K562 (cell line): Measurements from ENCODE around the gene C17orf113. TPM values are rescaled to one million over a fixed set of nuclear protein-coding genes. Genes with fewer than 3 reads are reported as not detected.

Source experiments
- ARID2 ChIP-seq: fragments of 450-650 bp; IDR thresholded peaks from 2 replicates; pipeline ENCODE4 v1.6.1; 2017; ENCODE audit warnings: antibody characterized with exemption, mild to moderate bottlenecking
- BRD9 ChIP-seq: fragments of 450-650 bp; IDR thresholded peaks from 2 replicates; pipeline ENCODE4 v1.6.1; 2018; ENCODE audit warnings: low read depth; ENCODE audit not compliant: partially characterized antibody
- ELF1 ChIP-seq: fragments of 200-800 bp; sonication (Bioruptor generic); IDR thresholded peaks from 2 replicates; pipeline ENCODE4 v1.6.1; 2016; ENCODE audit warnings: missing genetic modification characterization, missing compliant biosample characterization
- HDAC6 ChIP-seq: IDR thresholded peaks from 2 replicates; pipeline ENCODE4 v1.6.1; 2012; ENCODE audit warnings: low read depth, mild to moderate bottlenecking, control low read depth, inconsistent platforms, low read length, moderate library complexity
- HMGN3 ChIP-seq: IDR thresholded peaks from 2 replicates; pipeline ENCODE4 v1.6.1; 2011; ENCODE audit warnings: borderline replicate concordance, low read depth, mild to moderate bottlenecking, mixed read lengths, low read length; ENCODE audit not compliant: insufficient read length; ENCODE audit errors: extremely low read depth
- HNRNPK ChIP-seq: fragments of 200-400 bp; formaldehyde crosslinking; IDR thresholded peaks from one replicate; pipeline ENCODE4 v1.6.1; 2018; ENCODE audit warnings: mild to moderate bottlenecking, low read depth, low read length; ENCODE audit not compliant: poor library complexity, severe bottlenecking
- MEF2D ChIP-seq: conservative IDR thresholded peaks from 2 replicates; pipeline ENCODE4 v1.6.1; 2016; ENCODE audit warnings: low read depth, missing genetic modification characterization, missing compliant biosample characterization
- POLR2AphosphoS2 ChIP-seq: IDR thresholded peaks from 2 replicates; pipeline ENCODE4 v1.6.1; 2012; ENCODE audit warnings: low read length, improper control_type of control experiment
- STAT5B ChIP-seq: fragments of 250-450 bp; sonication (Bioruptor Pico); IDR thresholded peaks from 2 replicates; pipeline ENCODE4 v1.8.0; 2021; ENCODE audit warnings: mild to moderate bottlenecking, inconsistent platforms
- TEAD4 ChIP-seq, 2 experiments: sonication (generic) in 1 of 2; formaldehyde crosslinking in 1 of 2; IDR thresholded peaks; 2 replicates each; pipeline versions ENCODE4 v1.6.1 to v1.8.0; 2012 to 2022; ENCODE audit warnings: borderline replicate concordance in 1 of 2, inconsistent platforms in 1 of 2, low read length in 1 of 2, mild to moderate bottlenecking in 1 of 2, missing genetic modification reagents in 1 of 2
- ZBTB43 ChIP-seq: sonication (generic); formaldehyde crosslinking; IDR thresholded peaks from 2 replicates; pipeline ENCODE4 v1.8.0; 2023; ENCODE audit warnings: mild to moderate bottlenecking, missing genetic modification reagents
- ZBTB7A ChIP-seq: IDR thresholded peaks from 2 replicates; pipeline ENCODE4 v1.6.1; 2011; ENCODE audit warnings: low read depth, mild to moderate bottlenecking, low read length, moderate library complexity, borderline replicate concordance; ENCODE audit not compliant: control insufficient read depth
- ZNF134 ChIP-seq: fragments of 250-450 bp; sonication (Bioruptor Pico); conservative IDR thresholded peaks from 2 replicates; pipeline ENCODE4 v1.4.0; 2020
- ZNF24 ChIP-seq: fragments of 450-650 bp; IDR thresholded peaks from 2 replicates; pipeline ENCODE4 v1.6.1; 2016
- ZNF778 ChIP-seq: fragments of 450-650 bp; formaldehyde crosslinking; IDR thresholded peaks from 2 replicates; pipeline ENCODE4 v1.4.0; 2020; ENCODE audit warnings: mild to moderate bottlenecking, moderate library complexity
- polyA plus RNA-seq, 8 experiments: library from polyadenylated mRNA; depleted of rRNA in 4 of 8; stranded (reverse) in 5 of 8; unstranded in 3 of 8; fragments of >200 nt; fragmentation: Nextera tagmentation in 2 of 8; fragmentation: Illumina TruSeq in 1 of 8; extraction: Ambion mirVana in 2 of 8; extraction: Trizol in 1 of 8; gene quantifications; 2 replicates each; pipeline versions ENCODE4 v1.2.1 to v1.2.3, GENCODE V29; 2011 to 2014; ENCODE audit warnings: inconsistent platforms in 1 of 8, missing spikeins in 1 of 8
- total RNA-seq, 7 experiments: library from RNA; depleted of rRNA in 6 of 7; stranded (reverse); fragments of >200 nt in 6 of 7; fragmentation: Illumina TruSeq in 2 of 7; extraction: Trizol in 2 of 7; gene quantifications; 2 replicates each; pipeline versions ENCODE4 v1.2.1 to v1.2.3, GENCODE V29; 2011 to 2021; ENCODE audit warnings: low replicate concordance in 1 of 7
- TF ChIP-seq, protein P1 (sequence below): fragments of 250-450 bp; sonication (Bioruptor Pico); IDR thresholded peaks from 2 replicates; pipeline ENCODE4 v1.4.0; 2020
- TF ChIP-seq, protein P2 (sequence below): fragments of 450-650 bp; IDR thresholded peaks from one replicate; pipeline ENCODE4 v1.6.1; 2018; ENCODE audit warnings: mild to moderate bottlenecking, moderate library complexity; ENCODE audit not compliant: partially characterized antibody

Gene C17orf113
- total and polyA plus RNA-seq, 9 of the 15 experiments (the other 6 are each of a cell fraction or from before 2014, with no cell fraction given) = 0.10 to 1.2 (median 0.31) TPM

DNA sequence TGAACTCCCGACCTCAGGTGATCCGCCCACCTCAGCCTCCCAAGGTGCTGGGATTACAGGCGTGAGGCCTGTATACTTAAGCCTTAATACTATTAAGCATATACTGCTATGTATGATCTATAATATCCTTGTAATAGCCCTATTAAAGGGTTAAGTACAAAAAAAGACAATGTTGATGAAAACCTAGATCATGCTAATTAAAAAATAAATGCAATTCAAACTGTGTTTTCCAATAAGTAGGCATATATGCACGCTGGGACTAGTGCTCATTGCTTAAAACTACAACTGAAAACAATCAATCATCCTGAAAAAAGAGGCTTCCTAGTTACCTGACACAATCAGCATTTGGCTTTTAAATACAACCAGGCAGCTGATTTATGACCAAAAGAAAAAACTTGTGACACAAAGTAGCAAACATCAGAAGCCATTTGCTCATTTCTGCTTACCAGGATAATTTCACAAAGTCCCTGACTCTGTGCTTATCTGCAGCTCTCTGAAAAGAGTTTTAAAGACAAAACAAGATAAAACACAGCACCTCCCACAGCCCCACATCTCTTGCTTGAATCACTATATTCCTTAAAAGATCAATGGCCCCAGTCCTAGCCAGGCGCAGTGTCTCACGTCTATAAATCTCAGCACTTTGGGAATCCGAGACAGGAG, 36.8 kb upstream of the C17orf113 start (continued):
- TF ChIP-seq, protein P1, sequence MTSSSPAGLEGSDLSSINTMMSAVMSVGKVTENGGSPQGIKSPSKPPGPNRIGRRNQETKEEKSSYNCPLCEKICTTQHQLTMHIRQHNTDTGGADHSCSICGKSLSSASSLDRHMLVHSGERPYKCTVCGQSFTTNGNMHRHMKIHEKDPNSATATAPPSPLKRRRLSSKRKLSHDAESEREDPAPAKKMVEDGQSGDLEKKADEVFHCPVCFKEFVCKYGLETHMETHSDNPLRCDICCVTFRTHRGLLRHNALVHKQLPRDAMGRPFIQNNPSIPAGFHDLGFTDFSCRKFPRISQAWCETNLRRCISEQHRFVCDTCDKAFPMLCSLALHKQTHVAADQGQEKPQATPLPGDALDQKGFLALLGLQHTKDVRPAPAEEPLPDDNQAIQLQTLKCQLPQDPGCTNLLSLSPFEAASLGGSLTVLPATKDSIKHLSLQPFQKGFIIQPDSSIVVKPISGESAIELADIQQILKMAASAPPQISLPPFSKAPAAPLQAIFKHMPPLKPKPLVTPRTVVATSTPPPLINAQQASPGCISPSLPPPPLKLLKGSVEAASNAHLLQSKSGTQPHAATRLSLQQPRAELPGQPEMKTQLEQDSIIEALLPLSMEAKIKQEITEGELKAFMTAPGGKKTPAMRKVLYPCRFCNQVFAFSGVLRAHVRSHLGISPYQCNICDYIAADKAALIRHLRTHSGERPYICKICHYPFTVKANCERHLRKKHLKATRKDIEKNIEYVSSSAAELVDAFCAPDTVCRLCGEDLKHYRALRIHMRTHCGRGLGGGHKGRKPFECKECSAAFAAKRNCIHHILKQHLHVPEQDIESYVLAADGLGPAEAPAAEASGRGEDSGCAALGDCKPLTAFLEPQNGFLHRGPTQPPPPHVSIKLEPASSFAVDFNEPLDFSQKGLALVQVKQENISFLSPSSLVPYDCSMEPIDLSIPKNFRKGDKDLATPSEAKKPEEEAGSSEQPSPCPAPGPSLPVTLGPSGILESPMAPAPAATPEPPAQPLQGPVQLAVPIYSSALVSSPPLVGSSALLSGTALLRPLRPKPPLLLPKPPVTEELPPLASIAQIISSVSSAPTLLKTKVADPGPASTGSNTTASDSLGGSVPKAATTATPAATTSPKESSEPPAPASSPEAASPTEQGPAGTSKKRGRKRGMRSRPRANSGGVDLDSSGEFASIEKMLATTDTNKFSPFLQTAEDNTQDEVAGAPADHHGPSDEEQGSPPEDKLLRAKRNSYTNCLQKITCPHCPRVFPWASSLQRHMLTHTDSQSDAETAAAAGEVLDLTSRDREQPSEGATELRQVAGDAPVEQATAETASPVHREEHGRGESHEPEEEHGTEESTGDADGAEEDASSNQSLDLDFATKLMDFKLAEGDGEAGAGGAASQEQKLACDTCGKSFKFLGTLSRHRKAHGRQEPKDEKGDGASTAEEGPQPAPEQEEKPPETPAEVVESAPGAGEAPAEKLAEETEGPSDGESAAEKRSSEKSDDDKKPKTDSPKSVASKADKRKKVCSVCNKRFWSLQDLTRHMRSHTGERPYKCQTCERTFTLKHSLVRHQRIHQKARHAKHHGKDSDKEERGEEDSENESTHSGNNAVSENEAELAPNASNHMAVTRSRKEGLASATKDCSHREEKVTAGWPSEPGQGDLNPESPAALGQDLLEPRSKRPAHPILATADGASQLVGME (CRISPR knock-in tag) = no peak
- TF ChIP-seq HNRNPK (no peak), HDAC6 (no peak), ZBTB7A (no peak), ZNF778 (CRISPR knock-in tag) (no peak), ZNF24 (no peak), POLR2AphosphoS2 (no peak), ELF1 (no peak), BRD9 (no peak), HMGN3 (no peak), STAT5B (CRISPR knock-in tag) (no peak), ZBTB43 (no peak), MEF2D (tag) (no peak), TEAD4 (IDR thresholded peaks at IDR 0.05; ENCODE audit: low read length) (peak; percentile 69), TEAD4 (CRISPR knock-in tag; IDR thresholded peaks at IDR 0.05; ENCODE audit: borderline replicate concordance) (no peak), ZNF134 (CRISPR knock-in tag) (no peak), ARID2 (no peak)
- TF ChIP-seq, protein P2, sequence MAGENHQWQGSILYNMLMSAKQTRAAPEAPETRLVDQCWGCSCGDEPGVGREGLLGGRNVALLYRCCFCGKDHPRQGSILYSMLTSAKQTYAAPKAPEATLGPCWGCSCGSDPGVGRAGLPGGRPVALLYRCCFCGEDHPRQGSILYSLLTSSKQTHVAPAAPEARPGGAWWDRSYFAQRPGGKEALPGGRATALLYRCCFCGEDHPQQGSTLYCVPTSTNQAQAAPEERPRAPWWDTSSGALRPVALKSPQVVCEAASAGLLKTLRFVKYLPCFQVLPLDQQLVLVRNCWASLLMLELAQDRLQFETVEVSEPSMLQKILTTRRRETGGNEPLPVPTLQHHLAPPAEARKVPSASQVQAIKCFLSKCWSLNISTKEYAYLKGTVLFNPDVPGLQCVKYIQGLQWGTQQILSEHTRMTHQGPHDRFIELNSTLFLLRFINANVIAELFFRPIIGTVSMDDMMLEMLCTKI = no peak
